ENCODE results near the gene COPE.

DNA sequence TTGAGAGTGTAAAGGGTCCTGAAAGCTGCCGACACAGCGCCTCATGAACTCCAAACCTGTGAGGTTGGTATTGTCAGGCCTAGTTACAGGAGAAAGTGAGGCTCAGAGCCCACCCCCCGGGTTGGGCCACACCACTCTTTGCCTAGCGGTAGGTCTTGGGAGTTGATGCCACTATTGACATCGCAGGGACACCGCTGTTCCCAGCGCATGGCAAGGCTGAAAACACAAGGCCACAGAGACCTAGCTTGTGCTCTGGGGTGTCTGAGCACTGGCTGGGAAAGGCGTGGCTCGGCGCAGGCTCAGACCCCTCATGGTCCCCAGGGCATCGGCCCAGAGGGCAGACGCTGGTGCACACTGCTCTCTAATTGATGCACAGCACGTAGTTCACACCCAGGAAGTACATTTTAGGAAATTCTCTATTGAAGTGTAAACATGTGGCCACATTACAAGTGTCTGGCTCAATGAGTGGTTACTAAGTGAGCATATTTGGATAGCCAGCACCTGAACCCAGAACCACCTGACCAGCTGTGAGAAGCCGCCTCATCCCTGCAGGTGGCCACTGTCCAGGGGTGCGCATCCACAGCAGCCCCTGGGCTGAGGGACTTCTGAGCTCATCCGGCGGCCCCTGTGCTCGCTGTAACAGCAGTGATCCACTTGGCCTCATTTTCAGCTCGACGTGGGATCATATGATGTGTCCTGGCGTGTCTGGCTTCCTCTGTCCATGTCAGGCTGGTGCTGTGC lies 60.1 kb downstream of the COPE start:
- no peak for TF ChIP-seq CTCF (IDR thresholded peaks at IDR 0.05)
- no peak for TF ChIP-seq POLR2AphosphoS5 (IDR thresholded peaks at IDR 0.05)
- TF ChIP-seq EP300 (IDR thresholded peaks at IDR 0.05), result no peak
- TF ChIP-seq POLR2A (IDR thresholded peaks at IDR 0.05), result no peak

Data from gastroesophageal sphincter (tissue), 3 donors.